ENCODE measurements around the gene RNF20.

GRCh38 chr9:101485924-101486692, 47.5 kb upstream of the RNF20 start:
- no peak for TF ChIP-seq CTCF (IDR thresholded peaks at IDR 0.05; ENCODE audit: extremely low read depth in 1 of 2, insufficient read depth in 1 of 2, low read depth in 1 of 2, low read length in 2 of 2)
- no peak for TF ChIP-seq POLR2A (IDR thresholded peaks at IDR 0.05; ENCODE audit: low read depth, low read length)
- no peak for TF ChIP-seq MAX (IDR thresholded peaks at IDR 0.05; ENCODE audit: insufficient read depth, insufficient read length)
- no peak for TF ChIP-seq EZH2 (IDR thresholded peaks at IDR 0.05; ENCODE audit: borderline replicate concordance, low read depth, low read length, severe bottlenecking)
- no peak for TF ChIP-seq POLR2AphosphoS5 (IDR thresholded peaks at IDR 0.05; ENCODE audit: insufficient read depth, low read depth, low read length)
